Osteocyte (in vitro differentiated cells): Measurements from ENCODE around the gene MAPK6. TPM values are rescaled to one million over a fixed set of nuclear protein-coding genes. Genes with fewer than 3 reads are reported as not detected.

ENCODE experiments used
- DNase-seq: peaks from one replicate; pipeline ENCODE4 v3.0.0; 2021; ENCODE audit warnings: mixed read lengths; ENCODE audit not compliant: unreplicated experiment; ENCODE audit errors: extremely low spot score
- H3K27ac Mint-ChIP-seq: one replicate; pipeline ENCODE4 v1.8.0; 2021; ENCODE audit warnings: mild to moderate bottlenecking, mixed read lengths; ENCODE audit not compliant: unreplicated experiment
- H3K27me3 Mint-ChIP-seq: one replicate; pipeline ENCODE4 v1.8.0; 2021; ENCODE audit warnings: mixed read lengths; ENCODE audit not compliant: unreplicated experiment
- H3K36me3 Mint-ChIP-seq: one replicate; pipeline ENCODE4 v1.8.0; 2021; ENCODE audit warnings: mixed read lengths; ENCODE audit not compliant: unreplicated experiment
- H3K4me1 Mint-ChIP-seq: one replicate; pipeline ENCODE4 v1.8.0; 2021; ENCODE audit warnings: mixed read lengths; ENCODE audit not compliant: unreplicated experiment
- H3K4me3 Mint-ChIP-seq: one replicate; pipeline ENCODE4 v1.8.0; 2021; ENCODE audit warnings: mild to moderate bottlenecking, moderate library complexity, mixed read lengths; ENCODE audit not compliant: unreplicated experiment
- H3K9me3 Mint-ChIP-seq: one replicate; pipeline ENCODE4 v1.8.0; 2021; ENCODE audit warnings: mixed read lengths; ENCODE audit not compliant: unreplicated experiment
- total RNA-seq: library from RNA; stranded (reverse); gene quantifications from 2 replicates; pipeline ENCODE4 v1.2.1, GENCODE V29; 2021
- TF ChIP-seq, protein P1 (sequence below): fragments of 200-600 bp; sonication (generic); IDR thresholded peaks from 2 replicates; pipeline ENCODE4 v1.5.0; 2021; ENCODE audit warnings: antibody characterized with exemption, mild to moderate bottlenecking, moderate library complexity

MAPK6 gene
- total RNA-seq, 1 donor from 2014 or later = 46.1 TPM

GRCh38 chr15:52005748-52006701 is 13.0 kb upstream of the MAPK6 start:
- Mint-ChIP-seq H3K36me3 (peaks cover 2% of the 10 kb centered on the region), H3K27ac (no peak overlapping the region), H3K9me3 (no peaks in the 10 kb centered on the region), H3K27me3 (no peaks in the 10 kb centered on the region), H3K4me1 (no peaks in the 10 kb centered on the region), H3K4me3 (no peak overlapping the region)
- TF ChIP-seq, protein P1, sequence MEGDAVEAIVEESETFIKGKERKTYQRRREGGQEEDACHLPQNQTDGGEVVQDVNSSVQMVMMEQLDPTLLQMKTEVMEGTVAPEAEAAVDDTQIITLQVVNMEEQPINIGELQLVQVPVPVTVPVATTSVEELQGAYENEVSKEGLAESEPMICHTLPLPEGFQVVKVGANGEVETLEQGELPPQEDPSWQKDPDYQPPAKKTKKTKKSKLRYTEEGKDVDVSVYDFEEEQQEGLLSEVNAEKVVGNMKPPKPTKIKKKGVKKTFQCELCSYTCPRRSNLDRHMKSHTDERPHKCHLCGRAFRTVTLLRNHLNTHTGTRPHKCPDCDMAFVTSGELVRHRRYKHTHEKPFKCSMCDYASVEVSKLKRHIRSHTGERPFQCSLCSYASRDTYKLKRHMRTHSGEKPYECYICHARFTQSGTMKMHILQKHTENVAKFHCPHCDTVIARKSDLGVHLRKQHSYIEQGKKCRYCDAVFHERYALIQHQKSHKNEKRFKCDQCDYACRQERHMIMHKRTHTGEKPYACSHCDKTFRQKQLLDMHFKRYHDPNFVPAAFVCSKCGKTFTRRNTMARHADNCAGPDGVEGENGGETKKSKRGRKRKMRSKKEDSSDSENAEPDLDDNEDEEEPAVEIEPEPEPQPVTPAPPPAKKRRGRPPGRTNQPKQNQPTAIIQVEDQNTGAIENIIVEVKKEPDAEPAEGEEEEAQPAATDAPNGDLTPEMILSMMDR = no peak
- DNase-seq = no peak

DNA sequence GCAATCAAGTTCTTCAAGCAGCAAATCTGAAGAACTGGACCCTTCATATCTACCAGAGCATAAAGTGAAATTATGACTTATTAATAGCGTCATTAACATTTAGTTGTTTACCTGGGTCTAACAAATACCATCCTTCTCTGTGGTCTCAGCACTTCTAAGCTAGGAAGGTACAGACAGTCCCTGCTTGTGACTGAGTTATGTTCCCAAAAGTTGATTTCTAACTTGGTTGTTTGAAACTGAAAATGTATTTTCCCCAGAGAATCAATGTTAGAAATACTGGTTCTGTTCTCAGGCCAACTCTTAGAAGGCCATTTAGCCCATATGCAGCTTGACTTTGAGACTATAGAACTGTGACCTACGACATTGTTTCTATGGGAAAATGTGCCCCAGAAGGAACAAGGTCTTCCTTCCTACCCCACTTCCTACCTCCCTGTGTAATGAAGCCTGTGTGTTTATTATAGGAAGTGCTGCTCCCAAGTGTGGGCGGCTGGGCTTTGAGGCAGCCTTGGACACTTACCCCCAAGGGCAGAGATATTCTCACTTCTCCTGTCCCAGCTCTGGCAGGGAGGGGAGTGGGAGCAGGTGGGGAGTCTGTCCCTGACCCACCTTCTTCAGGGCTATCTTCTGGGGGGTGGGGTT is 12.2 kb upstream of the MAPK6 start:
- DNase-seq = peak; percentile 34
- no peaks in the 10 kb centered on the region for H3K9me3 Mint-ChIP-seq
- TF ChIP-seq, protein P1 = no peak
- no peak overlapping the region for H3K4me3 Mint-ChIP-seq
- no peaks in the 10 kb centered on the region for H3K27me3 Mint-ChIP-seq
- no peak overlapping the region for H3K27ac Mint-ChIP-seq
- H3K36me3 Mint-ChIP-seq = peaks cover 2% of the 10 kb centered on the region
- no peaks in the 10 kb centered on the region for H3K4me1 Mint-ChIP-seq

GRCh38 chr15:52008359-52008697 is 10.7 kb upstream of the MAPK6 start:
- TF ChIP-seq, protein P1 = no peak
- Mint-ChIP-seq H3K27me3 (no peaks in the 10 kb centered on the region), H3K36me3 (no peaks in the 10 kb centered on the region), H3K9me3 (no peaks in the 10 kb centered on the region), H3K4me1 (no peaks in the 10 kb centered on the region), H3K27ac (no peak overlapping the region), H3K4me3 (no peak overlapping the region)
- DNase-seq = no peak

DNA sequence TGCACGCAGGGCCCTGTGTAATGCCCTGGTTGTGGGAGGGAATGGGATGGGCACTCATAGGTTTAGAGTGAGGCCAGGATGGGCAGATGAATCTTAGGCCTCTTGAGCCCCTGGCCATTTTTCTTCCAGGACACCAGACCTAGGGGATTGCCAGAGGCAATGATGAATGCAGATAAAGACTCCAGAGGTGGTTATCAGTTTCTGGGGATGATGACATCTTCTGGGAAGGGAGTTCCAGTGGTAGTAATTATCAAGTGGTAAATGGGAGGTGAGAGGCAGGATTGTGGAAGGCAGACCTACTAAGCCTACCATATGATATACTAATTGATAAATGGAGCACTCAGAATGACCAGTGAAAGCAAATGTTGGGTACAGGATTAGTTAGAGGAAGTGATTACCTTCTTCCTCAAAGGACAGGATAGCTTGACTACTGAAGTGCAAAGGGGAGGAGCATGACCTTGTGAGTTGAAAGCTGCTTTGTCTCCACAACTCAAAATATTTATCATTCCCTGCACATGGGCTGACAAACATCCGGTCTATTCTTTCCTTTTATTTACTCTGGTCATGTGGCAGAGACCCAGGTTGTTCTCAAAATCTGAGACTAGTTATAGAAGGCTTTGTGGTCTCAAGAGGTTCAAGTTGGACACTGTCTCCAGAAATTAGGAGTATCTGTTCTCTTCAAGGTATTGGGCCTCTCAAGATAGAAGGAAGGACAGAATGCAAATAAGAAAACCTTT is 10.2 kb upstream of the MAPK6 start:
- H3K27me3 Mint-ChIP-seq = no peaks in the 10 kb centered on the region
- H3K36me3 Mint-ChIP-seq = no peaks in the 10 kb centered on the region
- H3K27ac Mint-ChIP-seq = no peak overlapping the region
- H3K4me1 Mint-ChIP-seq = no peaks in the 10 kb centered on the region
- TF ChIP-seq, protein P1 = no peak
- DNase-seq = no peak
- no peaks in the 10 kb centered on the region for H3K9me3 Mint-ChIP-seq
- no peak overlapping the region for H3K4me3 Mint-ChIP-seq
